PC-9 (cell line): ENCODE results near the gene TUBB2A.

Source experiments
- EZH2 ChIP-seq: fragments of 200-600 bp; sonication (generic); IDR thresholded peaks from 2 replicates; pipeline ENCODE4 v1.8.0; 2017; ENCODE audit warnings: antibody characterized with exemption, low read depth
- TF ChIP-seq, protein P1 (sequence below): fragments of 200-600 bp; sonication (generic); conservative IDR thresholded peaks from 2 replicates; pipeline ENCODE4 v1.6.1; 2017; ENCODE audit warnings: mixed run types, antibody characterized with exemption, mild to moderate bottlenecking, moderate library complexity

DNA sequence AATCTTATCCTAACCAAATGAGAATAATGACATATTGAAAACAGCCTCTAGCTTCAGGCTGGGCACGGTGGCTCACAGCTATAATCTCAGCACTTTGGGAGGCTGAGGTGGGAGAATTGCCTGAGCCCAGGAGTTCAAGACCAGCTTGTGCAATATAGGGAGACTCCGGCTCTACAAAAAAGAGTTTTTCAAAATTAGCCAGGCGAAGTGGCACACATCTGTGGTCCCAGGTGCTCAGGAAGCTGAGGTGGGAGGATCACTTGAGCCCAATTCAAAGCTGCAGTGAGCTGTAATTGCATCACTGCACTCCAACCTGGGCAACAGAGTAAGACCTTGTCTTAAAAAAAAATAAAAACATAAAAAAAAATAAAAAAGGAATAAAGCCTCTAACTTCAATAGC lies 4.7 kb downstream of the TUBB2A start:
- TF ChIP-seq, protein P1, sequence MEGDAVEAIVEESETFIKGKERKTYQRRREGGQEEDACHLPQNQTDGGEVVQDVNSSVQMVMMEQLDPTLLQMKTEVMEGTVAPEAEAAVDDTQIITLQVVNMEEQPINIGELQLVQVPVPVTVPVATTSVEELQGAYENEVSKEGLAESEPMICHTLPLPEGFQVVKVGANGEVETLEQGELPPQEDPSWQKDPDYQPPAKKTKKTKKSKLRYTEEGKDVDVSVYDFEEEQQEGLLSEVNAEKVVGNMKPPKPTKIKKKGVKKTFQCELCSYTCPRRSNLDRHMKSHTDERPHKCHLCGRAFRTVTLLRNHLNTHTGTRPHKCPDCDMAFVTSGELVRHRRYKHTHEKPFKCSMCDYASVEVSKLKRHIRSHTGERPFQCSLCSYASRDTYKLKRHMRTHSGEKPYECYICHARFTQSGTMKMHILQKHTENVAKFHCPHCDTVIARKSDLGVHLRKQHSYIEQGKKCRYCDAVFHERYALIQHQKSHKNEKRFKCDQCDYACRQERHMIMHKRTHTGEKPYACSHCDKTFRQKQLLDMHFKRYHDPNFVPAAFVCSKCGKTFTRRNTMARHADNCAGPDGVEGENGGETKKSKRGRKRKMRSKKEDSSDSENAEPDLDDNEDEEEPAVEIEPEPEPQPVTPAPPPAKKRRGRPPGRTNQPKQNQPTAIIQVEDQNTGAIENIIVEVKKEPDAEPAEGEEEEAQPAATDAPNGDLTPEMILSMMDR: no peak
- no peak for TF ChIP-seq EZH2
